ENCODE data around the gene PHF10.

PHF10 gene

GRCh38 chr6:169689287-169689686 is 35.0 kb downstream of the PHF10 start:
- Histone ChIP-seq H3K27me3 (replicated peaks; ENCODE audit: insufficient read depth, low read length) (no peaks in the 10 kb centered on the region), H3K9me3 (replicated peaks; ENCODE audit: insufficient read depth, low read length) (no peaks in the 10 kb centered on the region), H3K4me2 (ENCODE audit: low read depth, low read length) (no peak overlapping the region), H3K79me2 (ENCODE audit: low read length) (no peaks in the 10 kb centered on the region), H2AFZ (ENCODE audit: low read length) (no peak overlapping the region), H3K4me3 (ENCODE audit: low read length) (no peak overlapping the region), H3F3A (ENCODE audit: insufficient read depth, low read length) (no peaks in the 10 kb centered on the region), H3K27ac (ENCODE audit: low read length) (no peak overlapping the region), H3K4me1 (ENCODE audit: low read length) (no peaks in the 10 kb centered on the region), H4K20me1 (ENCODE audit: insufficient read depth, low read length) (no peaks in the 10 kb centered on the region), H3K36me3 (replicated peaks; ENCODE audit: insufficient read depth, low read length) (no peaks in the 10 kb centered on the region), H3K9me2 (replicated peaks; ENCODE audit: insufficient read depth, low read length) (no peaks in the 10 kb centered on the region), H3K9ac (ENCODE audit: low read length) (no peak overlapping the region)
- DNase-seq = no peak
- TF ChIP-seq EZH2 (optimal IDR thresholded peaks at IDR 0.05; ENCODE audit: low read depth, low read length) = no peak
- TF ChIP-seq EZH2phosphoT487 (IDR thresholded peaks at IDR 0.05; ENCODE audit: low read length) = no peak
- no peak for TF ChIP-seq CTCF (IDR thresholded peaks at IDR 0.05; ENCODE audit: low read length)

GRCh38 chr6:169685860-169686259 is 38.4 kb downstream of the PHF10 start:
- no peaks in the 10 kb centered on the region for H3K36me3 ChIP-seq (replicated peaks; ENCODE audit: insufficient read depth, low read length)

GRCh38 chr6:169684056-169684455 is 40.2 kb downstream of the PHF10 start:
- Histone ChIP-seq H3K36me3 (replicated peaks; ENCODE audit: insufficient read depth, low read length) (no peaks in the 10 kb centered on the region), H4K20me1 (ENCODE audit: insufficient read depth, low read length) (no peaks in the 10 kb centered on the region)

More at GRCh38 chr6:169685860-169686259, 38.4 kb downstream of the PHF10 start:
- TF ChIP-seq CTCF (IDR thresholded peaks at IDR 0.05; ENCODE audit: low read length) (no peak), EZH2phosphoT487 (IDR thresholded peaks at IDR 0.05; ENCODE audit: low read length) (no peak), EZH2 (optimal IDR thresholded peaks at IDR 0.05; ENCODE audit: low read depth, low read length) (no peak)
- no peak for DNase-seq
- Histone ChIP-seq H3K4me3 (ENCODE audit: low read length) (no peak overlapping the region), H3K79me2 (ENCODE audit: low read length) (no peaks in the 10 kb centered on the region), H4K20me1 (ENCODE audit: insufficient read depth, low read length) (no peaks in the 10 kb centered on the region), H3K9me3 (replicated peaks; ENCODE audit: insufficient read depth, low read length) (no peaks in the 10 kb centered on the region), H2AFZ (ENCODE audit: low read length) (no peak overlapping the region), H3F3A (ENCODE audit: insufficient read depth, low read length) (no peaks in the 10 kb centered on the region), H3K4me2 (ENCODE audit: low read depth, low read length) (no peak overlapping the region), H3K9ac (ENCODE audit: low read length) (no peak overlapping the region), H3K4me1 (ENCODE audit: low read length) (no peaks in the 10 kb centered on the region), H3K27me3 (replicated peaks; ENCODE audit: insufficient read depth, low read length) (no peaks in the 10 kb centered on the region), H3K27ac (ENCODE audit: low read length) (no peak overlapping the region), H3K9me2 (replicated peaks; ENCODE audit: insufficient read depth, low read length) (no peaks in the 10 kb centered on the region)

More at GRCh38 chr6:169684056-169684455, 40.2 kb downstream of the PHF10 start:
- Histone ChIP-seq H3K9me3 (replicated peaks; ENCODE audit: insufficient read depth, low read length) (no peaks in the 10 kb centered on the region), H3K27ac (ENCODE audit: low read length) (no peak overlapping the region), H3K4me2 (ENCODE audit: low read depth, low read length) (no peak overlapping the region), H3K9ac (ENCODE audit: low read length) (no peak overlapping the region), H3F3A (ENCODE audit: insufficient read depth, low read length) (no peaks in the 10 kb centered on the region), H3K9me2 (replicated peaks; ENCODE audit: insufficient read depth, low read length) (no peaks in the 10 kb centered on the region), H3K4me1 (ENCODE audit: low read length) (no peaks in the 10 kb centered on the region), H3K4me3 (ENCODE audit: low read length) (no peak overlapping the region), H3K79me2 (ENCODE audit: low read length) (no peaks in the 10 kb centered on the region), H3K27me3 (replicated peaks; ENCODE audit: insufficient read depth, low read length) (no peaks in the 10 kb centered on the region), H2AFZ (ENCODE audit: low read length) (no peak overlapping the region)
- no peak for DNase-seq
- TF ChIP-seq EZH2 (optimal IDR thresholded peaks at IDR 0.05; ENCODE audit: low read depth, low read length) (no peak), EZH2phosphoT487 (IDR thresholded peaks at IDR 0.05; ENCODE audit: low read length) (no peak), CTCF (IDR thresholded peaks at IDR 0.05; ENCODE audit: low read length) (no peak)
